NCI-H526 treated with DMSO at 0.1 percent for 48 hours (cell line): Measurements from ENCODE around the gene RHBDL1.

Source experiments
- DNase-seq: peaks from one replicate; lab custom pipeline; 2025; lab: John Stamatoyannopoulos, UW

Gene RHBDL1

DNA sequence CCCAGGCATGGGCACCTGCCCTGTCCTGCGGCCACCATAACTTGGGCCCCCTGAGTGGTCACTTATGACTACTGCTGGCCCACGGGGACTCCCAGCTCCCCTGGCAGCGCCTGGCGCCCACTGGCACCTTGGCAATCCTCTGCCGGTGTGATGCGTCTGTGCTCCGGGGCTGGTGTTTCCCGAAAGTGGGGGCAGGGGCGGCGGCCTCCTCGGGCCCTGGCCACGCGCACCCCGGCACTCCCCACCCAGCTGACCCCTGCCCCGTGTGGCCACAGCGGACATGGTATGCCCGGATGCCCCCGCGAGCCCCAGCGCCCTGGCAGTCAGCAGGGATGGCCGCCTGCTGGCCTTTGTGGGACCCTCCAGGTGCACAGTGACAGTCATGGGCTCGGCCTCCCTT, 18.0 kb upstream of the RHBDL1 start:
- no peak for DNase-seq

DNA sequence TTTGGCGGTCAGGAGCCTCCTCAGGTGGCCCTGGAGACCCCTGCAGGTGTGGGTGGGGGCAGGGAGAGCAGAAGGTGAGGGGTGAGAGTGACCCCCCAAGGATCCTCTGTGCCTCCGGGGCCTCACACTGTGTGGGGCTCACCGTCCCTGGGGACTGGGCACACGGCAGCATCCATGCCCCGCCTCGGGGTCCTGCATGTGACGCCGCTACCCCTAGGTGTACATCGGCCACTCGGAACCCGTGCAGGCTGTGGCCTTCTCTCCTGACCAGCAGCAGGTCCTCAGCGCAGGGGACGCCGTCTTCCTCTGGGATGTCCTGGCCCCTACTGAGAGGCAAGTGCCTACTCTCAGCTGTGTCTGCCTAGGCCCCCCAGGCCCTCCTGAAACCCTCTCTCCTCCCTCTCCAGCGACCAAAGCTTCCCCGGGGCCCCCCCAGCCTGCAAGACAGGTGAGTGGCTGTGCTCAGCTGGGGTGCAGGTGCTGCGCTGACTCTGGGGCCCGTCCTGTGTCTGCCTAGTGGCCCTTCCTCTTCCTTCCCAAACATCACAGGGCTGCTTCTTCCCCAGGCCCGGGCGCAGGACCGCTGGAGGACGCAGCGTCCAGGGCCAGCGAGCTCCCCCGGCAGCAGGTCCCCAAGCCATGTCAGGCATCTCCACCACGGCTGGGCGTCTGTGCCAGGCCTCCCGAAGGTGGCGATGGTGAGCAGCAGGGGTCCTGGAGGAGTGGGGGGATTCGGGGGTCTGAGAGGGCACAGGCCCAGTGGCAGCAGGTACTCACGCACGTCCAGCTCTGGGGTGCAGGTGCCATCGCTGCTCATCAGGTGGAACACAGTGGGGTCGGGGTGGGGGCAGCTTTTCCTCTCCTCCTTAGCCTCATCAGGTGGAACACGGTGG, 16.5 kb upstream of the RHBDL1 start:
- no peak for DNase-seq

DNA sequence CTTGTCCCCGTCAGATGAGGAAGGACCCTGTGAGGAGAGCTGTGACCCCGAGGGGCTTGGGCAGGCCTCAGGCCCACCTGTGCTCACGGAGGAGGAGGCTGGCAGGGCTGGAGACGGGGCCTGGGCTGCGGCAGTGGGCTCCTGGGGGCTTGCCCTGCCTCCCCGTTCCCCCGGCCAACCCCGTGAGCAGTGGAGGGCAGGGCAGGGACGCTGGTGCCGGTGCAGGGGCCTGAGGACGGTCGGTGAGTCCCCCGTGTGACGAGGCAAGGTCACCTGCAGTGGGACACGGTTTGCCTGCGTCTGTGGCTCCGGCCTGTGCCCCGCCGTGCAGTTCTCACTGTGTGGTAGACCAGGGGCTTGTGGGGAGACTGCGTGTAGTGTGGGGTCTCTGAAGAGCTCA, 15.9 kb upstream of the RHBDL1 start:
- no peak for DNase-seq

DNA sequence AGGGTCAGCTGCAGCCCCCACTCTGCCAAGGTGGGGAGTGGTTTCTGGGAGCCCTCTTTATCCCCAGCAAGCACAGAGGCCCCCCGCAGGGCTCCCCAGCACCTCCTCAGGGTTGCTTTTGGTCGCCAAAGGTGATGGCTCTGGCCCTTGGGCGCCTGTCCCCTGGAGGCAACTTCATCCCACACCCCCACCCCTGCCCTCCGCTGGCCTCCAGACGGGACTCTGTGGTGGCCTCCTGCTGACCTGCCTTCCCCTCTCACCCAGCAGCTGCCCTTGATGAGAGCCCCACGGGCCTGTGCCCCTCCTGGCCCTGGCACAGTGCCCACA, 15.4 kb upstream of the RHBDL1 start:
- DNase-seq, result no peak

DNA sequence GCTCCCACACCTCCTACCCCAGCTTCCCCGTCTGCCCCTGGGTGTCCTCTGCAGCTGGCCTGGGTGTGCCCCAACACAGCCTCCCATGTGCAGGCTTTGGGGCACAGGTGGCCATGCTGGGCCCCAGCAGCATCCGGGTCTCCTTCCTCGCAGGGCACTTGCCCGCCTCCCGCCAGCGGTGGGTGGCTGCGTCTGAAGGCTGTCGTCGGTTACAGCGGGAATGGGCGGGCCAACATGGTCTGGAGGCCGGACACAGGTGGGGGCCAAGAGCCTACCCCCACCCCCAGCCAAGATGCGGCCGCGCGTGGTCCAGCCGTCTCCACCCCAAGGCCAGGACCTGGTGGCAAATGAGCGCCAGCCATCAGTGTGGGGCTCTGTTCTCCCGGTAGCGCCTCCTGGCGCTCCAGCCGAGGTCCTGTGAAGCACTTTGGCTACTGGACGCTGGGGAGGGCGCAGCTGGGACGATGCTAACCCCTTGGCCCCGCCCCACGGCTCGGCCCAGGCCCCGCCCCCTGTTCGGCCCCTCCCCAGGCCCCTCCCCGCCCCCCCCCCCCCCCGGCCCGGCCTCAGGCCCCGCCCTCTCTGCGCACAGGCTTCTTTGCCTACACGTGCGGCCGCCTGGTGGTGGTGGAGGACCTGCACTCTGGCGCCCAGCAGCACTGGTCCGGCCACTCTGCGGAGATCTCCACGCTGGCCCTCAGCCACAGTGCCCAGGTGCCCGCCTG, 14.8 kb upstream of the RHBDL1 start:
- DNase-seq, result peak; percentile 35

- no peak for DNase-seq
These were observed 14.2 kb upstream of the RHBDL1 start for GRCh38 chr16:661184-661821.

- DNase-seq, result no peak
These were observed 13.4 kb upstream of the RHBDL1 start for GRCh38 chr16:662095-662494.

DNA sequence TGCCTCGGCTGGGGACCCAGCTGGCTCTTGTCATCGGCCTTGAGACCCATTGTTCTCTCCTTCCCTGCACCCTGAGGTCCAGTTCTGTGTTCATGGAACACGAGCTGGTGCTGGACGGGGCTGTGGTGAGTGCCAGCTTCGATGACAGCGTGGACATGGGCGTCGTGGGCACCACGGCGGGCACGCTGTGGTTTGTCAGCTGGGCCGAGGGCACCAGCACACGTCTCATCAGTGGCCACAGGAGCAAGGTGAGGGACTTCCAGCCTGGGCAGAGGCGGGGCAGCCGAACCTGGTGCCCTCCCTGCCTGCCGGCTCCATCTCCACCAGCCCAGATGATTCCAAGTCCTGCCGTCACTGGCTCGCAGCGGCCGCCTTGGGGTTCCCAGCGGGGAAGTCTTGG, 12.9 kb upstream of the RHBDL1 start:
- DNase-seq, result no peak

DNA sequence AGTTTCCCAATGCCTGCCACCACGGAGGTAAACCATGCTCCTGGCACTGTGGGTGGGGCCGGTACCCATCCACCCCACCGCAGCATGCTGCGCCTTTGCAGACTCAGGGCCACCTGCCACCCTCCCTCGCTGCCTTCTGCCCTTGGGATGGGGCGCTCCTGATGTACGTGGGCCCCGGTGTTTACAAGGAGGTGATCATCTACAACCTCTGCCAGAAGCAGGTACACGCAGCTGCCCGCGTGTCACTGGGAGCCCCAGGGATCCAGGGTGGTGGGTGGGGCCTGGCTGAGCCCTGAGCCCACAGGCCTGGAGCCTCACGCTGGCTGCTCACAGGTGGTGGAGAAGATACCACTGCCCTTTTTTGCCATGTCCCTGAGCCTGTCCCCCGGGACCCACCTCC, 8.9 kb upstream of the RHBDL1 start:
- no peak for DNase-seq

- DNase-seq, result no peak
These were observed 8.2 kb upstream of the RHBDL1 start for GRCh38 chr16:667113-667779.

DNA sequence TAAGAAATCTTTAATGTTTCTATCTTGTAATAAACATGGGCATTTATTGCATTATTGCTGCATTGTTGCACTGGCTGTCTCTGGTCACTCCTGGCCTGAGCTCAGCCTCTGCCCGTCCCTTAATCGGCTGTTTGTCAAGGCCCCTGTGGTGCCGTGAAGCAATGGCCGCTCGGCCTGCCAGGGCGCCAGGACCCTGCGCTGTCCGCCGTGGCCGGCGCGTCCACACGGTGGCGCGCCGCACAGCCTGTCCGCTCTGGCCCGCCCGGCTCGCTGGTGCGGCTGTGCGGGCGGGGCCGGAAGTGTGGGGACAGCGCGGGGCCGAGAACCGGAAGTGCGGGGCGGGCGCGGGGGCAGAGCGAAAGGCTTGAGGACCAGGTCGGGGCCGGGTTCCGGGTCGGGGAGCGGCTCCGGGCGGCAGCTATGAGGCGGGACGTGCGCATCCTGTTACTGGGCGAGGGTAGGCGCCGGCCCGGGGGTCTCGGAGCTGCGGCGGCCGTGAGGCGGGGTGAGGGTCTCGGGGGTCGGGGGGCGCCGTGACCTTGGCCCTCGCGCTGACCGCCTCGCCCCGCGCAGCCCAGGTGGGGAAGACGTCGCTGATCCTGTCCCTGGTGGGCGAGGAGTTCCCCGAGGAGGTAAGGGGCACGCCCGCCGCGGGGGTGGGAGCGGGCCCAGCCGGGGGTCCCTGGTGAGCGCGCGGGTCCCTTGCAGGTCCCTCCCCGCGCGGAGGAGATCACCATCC, 7.5 kb upstream of the RHBDL1 start, which contains the start of gene RHOT2:
TSS of gene RHOT2 (plus strand) at position 353 of the 739 bp plus-strand sequence. CDS start at position 421, 68 bp downstream.
- peak; percentile 67 for DNase-seq

- DNase-seq, result no peak
These were observed 6.8 kb upstream of the RHBDL1 start for GRCh38 chr16:668519-669171.

GRCh38 chr16:669666-670065, 5.8 kb upstream of the RHBDL1 start:
- no peak for DNase-seq

GRCh38 chr16:670485-671352, 4.8 kb upstream of the RHBDL1 start:
- DNase-seq, result no peak

GRCh38 chr16:671353-672131, 3.9 kb upstream of the RHBDL1 start:
- DNase-seq, result no peak

GRCh38 chr16:672371-672770, 3.1 kb upstream of the RHBDL1 start:
- no peak for DNase-seq

GRCh38 chr16:672851-673250, 2.6 kb upstream of the RHBDL1 start:
- DNase-seq, result no peak

DNA sequence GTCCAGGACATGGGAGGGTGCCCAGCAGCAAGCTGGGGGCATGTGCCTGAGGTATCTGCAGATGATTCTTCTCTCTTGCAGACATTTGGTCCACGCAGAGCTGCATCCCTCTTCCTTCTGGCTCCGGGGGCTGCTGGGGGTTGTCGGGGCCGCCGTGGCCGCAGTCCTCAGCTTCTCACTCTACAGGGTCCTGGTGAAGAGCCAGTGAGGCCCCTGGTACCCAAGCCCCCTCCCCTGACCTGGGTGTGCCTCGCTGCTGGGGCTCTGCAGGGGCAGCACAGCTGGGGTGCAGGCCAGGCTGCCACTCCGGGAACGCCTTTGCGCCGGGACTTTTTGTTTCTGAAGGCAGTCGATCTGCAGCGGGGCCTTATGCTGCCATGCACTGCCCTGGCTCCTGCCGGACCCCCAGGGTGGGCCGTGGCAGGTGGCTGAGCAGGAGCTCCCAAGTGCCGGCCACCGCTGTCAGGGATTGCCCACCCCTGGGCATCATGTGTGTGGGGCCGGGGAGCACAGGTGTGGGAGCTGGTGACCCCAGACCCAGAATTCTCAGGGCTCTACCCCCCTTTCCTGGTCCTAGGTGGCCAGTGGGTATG, 2.0 kb upstream of the RHBDL1 start:
- no peak for DNase-seq
